CD1c-positive myeloid dendritic cell (primary cell): Measurements from ENCODE around the gene METTL25B.
"Not testable (repeated sequence)": the region's sequence is repeated elsewhere in the genome, so short reads cannot be mapped to it uniquely, and the experiment has no call there.

Source experiments
- DNase-seq: peaks from one replicate; pipeline ENCODE4 v3.0.0-alpha.2; 2016; ENCODE audit errors: extremely low spot score

METTL25B gene

GRCh38 chr1:156748670-156749418, 20.6 kb downstream of the METTL25B start:
- DNase-seq: peak; percentile 65

- peak; percentile 35 for DNase-seq
These were observed 21.3 kb downstream of the METTL25B start for GRCh38 chr1:156749419-156750118.

GRCh38 chr1:156750191-156750672, 22.0 kb downstream of the METTL25B start:
- peak; percentile 38 for DNase-seq

GRCh38 chr1:156750711-156751450, 22.6 kb downstream of the METTL25B start:
- peak; percentile 40 for DNase-seq

- DNase-seq: no peak
These were observed 23.1 kb downstream of the METTL25B start, which contains the start of gene HDGF for GRCh38 chr1:156751451-156751756. Gene HDGF (minus strand): TSS chr1:156751675. CDS start chr1:156751429, 246 bp downstream.

- DNase-seq: peak; percentile 96
These were observed 23.6 kb downstream of the METTL25B start for GRCh38 chr1:156751757-156752481.

GRCh38 chr1:156752843-156753482, 24.7 kb downstream of the METTL25B start:
- DNase-seq: no peak

GRCh38 chr1:156754219-156754618, 25.9 kb downstream of the METTL25B start:
- no peak for DNase-seq

- DNase-seq: no peak
These were observed 27.3 kb downstream of the METTL25B start for GRCh38 chr1:156755527-156755950.

GRCh38 chr1:156756355-156756754, 28.1 kb downstream of the METTL25B start:
- DNase-seq: no peak

- not testable (repeated sequence) for DNase-seq
These were observed 29.4 kb downstream of the METTL25B start for GRCh38 chr1:156757572-156758253.

- no peak for DNase-seq
These were observed 32.0 kb downstream of the METTL25B start for GRCh38 chr1:156760092-156760795.

- no peak for DNase-seq
These were observed 32.5 kb downstream of the METTL25B start for GRCh38 chr1:156760796-156761104.

- DNase-seq: not testable (repeated sequence)
These were observed 36.9 kb downstream of the METTL25B start for GRCh38 chr1:156765136-156765535.

GRCh38 chr1:156765666-156766065, 37.4 kb downstream of the METTL25B start:
- DNase-seq: peak; percentile 28

- DNase-seq: no peak
These were observed 38.2 kb downstream of the METTL25B start for GRCh38 chr1:156766298-156767100.

GRCh38 chr1:156767101-156767878, 39.0 kb downstream of the METTL25B start, which contains the start of gene PRCC:
Gene PRCC (plus strand): TSS chr1:156767535. CDS start chr1:156767772, 237 bp downstream.
- DNase-seq: peak; percentile 99

GRCh38 chr1:156767879-156768604, 39.8 kb downstream of the METTL25B start:
- peak; percentile 39 for DNase-seq
